WTC11 (cell line): ENCODE measurements around the gene CACNB4. TPM values are rescaled to one million over a fixed set of nuclear protein-coding genes. Genes with fewer than 3 reads are reported as not detected.

ENCODE experiments used
- ATAC-seq: fragments of 200-7000 bp; cut with Tn5 transposase; 2 replicates; pipeline ENCODE4 v1.10.0; 2021; ENCODE audit warnings: mild to moderate bottlenecking, moderate library complexity
- CTCF ChIA-PET: fragments of 300-600 bp; sonication (Branson Sonifier 250); formaldehyde crosslinking; loops from one replicate; lab custom pipeline; 2021; ENCODE audit warnings: antibody characterized with exemption; lab: Charles Lee
- POLR2A ChIA-PET: fragments of 350-600 bp; sonication (Branson Sonifier 250); formaldehyde crosslinking; loops from one replicate; lab custom pipeline; 2021; ENCODE audit warnings: antibody characterized with exemption; lab: Charles Lee
- DNase-seq: peaks from one replicate; pipeline ENCODE4 v3.0.0; 2021; ENCODE audit warnings: low spot score
- H3K27ac Mint-ChIP-seq: 2 replicates; pipeline ENCODE4 v1.8.0; 2021; ENCODE audit warnings: mixed read lengths
- H3K27me3 Mint-ChIP-seq: 2 replicates; pipeline ENCODE4 v1.8.0; 2021; ENCODE audit warnings: low read depth, mild to moderate bottlenecking, moderate library complexity, mixed read lengths
- H3K36me3 Mint-ChIP-seq: 2 replicates; pipeline ENCODE4 v1.8.0; 2021; ENCODE audit warnings: mixed read lengths
- H3K4me1 Mint-ChIP-seq: 2 replicates; pipeline ENCODE4 v1.8.0; 2022; ENCODE audit warnings: mixed read lengths
- H3K4me3 Mint-ChIP-seq: 2 replicates; pipeline ENCODE4 v1.8.0; 2021; ENCODE audit warnings: mild to moderate bottlenecking, moderate library complexity, mixed read lengths
- H3K9me3 Mint-ChIP-seq: 2 replicates; pipeline ENCODE4 v1.8.0; 2021; ENCODE audit warnings: mixed read lengths
- AFF4 ChIP-seq: sonication (generic); formaldehyde crosslinking; IDR thresholded peaks from 2 replicates; pipeline ENCODE4 v1.8.1; 2023; ENCODE audit warnings: mild to moderate bottlenecking, missing genetic modification reagents, borderline replicate concordance
- CBFB ChIP-seq: sonication (generic); formaldehyde crosslinking; IDR thresholded peaks from 2 replicates; pipeline ENCODE4 v1.8.1; 2022; ENCODE audit warnings: mild to moderate bottlenecking, low read depth, missing genetic modification reagents
- CREM ChIP-seq: sonication (generic); formaldehyde crosslinking; IDR thresholded peaks from 2 replicates; pipeline ENCODE4 v1.8.1; 2022; ENCODE audit warnings: mild to moderate bottlenecking, missing genetic modification reagents, moderate library complexity
- E2F4 ChIP-seq: sonication (generic); formaldehyde crosslinking; IDR thresholded peaks from 2 replicates; pipeline ENCODE4 v1.8.1; 2022; ENCODE audit warnings: low read depth, mild to moderate bottlenecking, moderate library complexity, missing genetic modification reagents, borderline replicate concordance
- ERG ChIP-seq: fragments of 250-450 bp; sonication (Bioruptor Pico); IDR thresholded peaks from 2 replicates; pipeline ENCODE4 v1.8.0; 2021; ENCODE audit warnings: mild to moderate bottlenecking
- ESRRA ChIP-seq: sonication (generic); formaldehyde crosslinking; IDR thresholded peaks from 2 replicates; pipeline ENCODE4 v1.8.1; 2022; ENCODE audit warnings: mild to moderate bottlenecking, missing genetic modification reagents, borderline replicate concordance
- ETV6 ChIP-seq: sonication (generic); formaldehyde crosslinking; IDR thresholded peaks from 2 replicates; pipeline ENCODE4 v1.8.1; 2022; ENCODE audit warnings: mild to moderate bottlenecking, missing genetic modification reagents
- GRHL2 ChIP-seq: fragments of 250-450 bp; sonication (Bioruptor Pico); IDR thresholded peaks from 2 replicates; pipeline ENCODE4 v1.8.0; 2022; ENCODE audit warnings: mild to moderate bottlenecking, moderate library complexity; ENCODE audit not compliant: insufficient replicate concordance, severe bottlenecking
- GTF2I ChIP-seq: fragments of 250-450 bp; sonication (Bioruptor Pico); conservative IDR thresholded peaks from 2 replicates; pipeline ENCODE4 v1.4.0; 2021; ENCODE audit warnings: mild to moderate bottlenecking
- JUN ChIP-seq: sonication (generic); formaldehyde crosslinking; IDR thresholded peaks from 2 replicates; pipeline ENCODE4 v1.8.0; 2023; ENCODE audit warnings: mild to moderate bottlenecking, missing genetic modification reagents
- NR2C2 ChIP-seq: sonication (generic); formaldehyde crosslinking; IDR thresholded peaks from 2 replicates; pipeline ENCODE4 v1.8.0; 2022; ENCODE audit warnings: mild to moderate bottlenecking, missing genetic modification reagents
- OVOL2 ChIP-seq: fragments of 250-450 bp; sonication (Bioruptor Pico); IDR thresholded peaks from 2 replicates; pipeline ENCODE4 v1.9.0; 2021; ENCODE audit warnings: mild to moderate bottlenecking, borderline replicate concordance
- SOX15 ChIP-seq: fragments of 250-450 bp; sonication (Bioruptor Pico); IDR thresholded peaks from 2 replicates; pipeline ENCODE4 v1.9.0; 2021; ENCODE audit warnings: mild to moderate bottlenecking
- ZBTB21 ChIP-seq: sonication (generic); formaldehyde crosslinking; IDR thresholded peaks from 2 replicates; pipeline ENCODE4 v1.8.1; 2023; ENCODE audit warnings: mild to moderate bottlenecking, missing genetic modification reagents, borderline replicate concordance
- ZNF138 ChIP-seq: sonication (generic); formaldehyde crosslinking; conservative IDR thresholded peaks from 2 replicates; pipeline ENCODE4 v1.8.1; 2022; ENCODE audit warnings: mild to moderate bottlenecking, moderate library complexity, missing genetic modification reagents
- ZNF281 ChIP-seq: sonication (generic); formaldehyde crosslinking; IDR thresholded peaks from 2 replicates; pipeline ENCODE4 v1.8.0; 2023; ENCODE audit warnings: mild to moderate bottlenecking, missing genetic modification reagents
- ZNF416 ChIP-seq: fragments of 250-450 bp; sonication (Bioruptor Pico); IDR thresholded peaks from 2 replicates; pipeline ENCODE4 v1.9.0; 2021; ENCODE audit warnings: mild to moderate bottlenecking, inconsistent platforms
- total RNA-seq: library from RNA; stranded (reverse); gene quantifications from 3 replicates; pipeline ENCODE4 v1.2.3, GENCODE V29; 2021

The CACNB4 gene
- total RNA-seq, 1 experiment from 2014 or later, result 4.7 TPM

- Mint-ChIP-seq H3K4me3 (peak overlapping the region; percentile 96), H3K36me3 (no peaks in the 10 kb centered on the region; the same call in 1 of the 2 replicates), H3K4me1 (peaks cover 59% of the 10 kb centered on the region), H3K27ac (peak overlapping the region; percentile 80), H3K27me3 (no peaks in the 10 kb centered on the region), H3K9me3 (no peaks in the 10 kb centered on the region)
- DNase-seq (peak; percentile 18), ATAC-seq (peak; percentile 20)
- ChIA-PET CTCF (interaction anchor here (1.6 kb wide), 1 partner anchor 198 kb away, joined by 4 read pairs; no protein-coding TSS in a partner anchor), POLR2A (interaction anchor here (0.9 to 1.0 kb wide), 2 partner anchors 8 to 22 kb away, joined by 3 to 4 read pairs; no protein-coding TSS in a partner anchor)
- peak; percentile 66; the same call in 1 of the 2 replicates for TF ChIP-seq GTF2I (CRISPR knock-in tag)
- TF ChIP-seq AFF4 (CRISPR knock-in tag), result no peak
- no peak for TF ChIP-seq JUN (CRISPR knock-in tag)
- TF ChIP-seq ESRRA (CRISPR knock-in tag), result 0 out of 2 replicates have a peak, but pooled peaks have one; percentile 73
Observed at GRCh38 chr2:151827564-151828142, 271.2 kb downstream of the CACNB4 start.

- TF ChIP-seq ZNF281 (CRISPR knock-in tag) (no peak), CREM (CRISPR knock-in tag) (no peak), JUN (CRISPR knock-in tag) (no peak), ERG (CRISPR knock-in tag) (no peak), ZNF416 (CRISPR knock-in tag) (no peak), OVOL2 (CRISPR knock-in tag) (no peak), E2F4 (no peak), ZNF138 (CRISPR knock-in tag) (no peak)
- Mint-ChIP-seq H3K4me1 (peaks cover 65% of the 10 kb centered on the region), H3K9me3 (no peaks in the 10 kb centered on the region), H3K4me3 (peak overlapping the region; percentile 96), H3K27ac (no peak overlapping the region), H3K27me3 (no peaks in the 10 kb centered on the region), H3K36me3 (no peaks in the 10 kb centered on the region; the same call in 1 of the 2 replicates)
- ATAC-seq (no peak), DNase-seq (no peak)
- POLR2A ChIA-PET, result no interaction called here
- CTCF ChIA-PET, result interaction anchor here (1.6 kb wide), 1 partner anchor 199 kb away, joined by 4 read pairs; no protein-coding TSS in a partner anchor
Observed at GRCh38 chr2:151826737-151827157, 272.1 kb downstream of the CACNB4 start.

- no peaks in the 10 kb centered on the region for H3K27me3 Mint-ChIP-seq
- DNase-seq, result no peak
- H3K27ac Mint-ChIP-seq, result peak overlapping the region; percentile 64; the same call in 1 of the 2 replicates
- H3K4me3 Mint-ChIP-seq, result peak overlapping the region; percentile 15; the same call in 1 of the 2 replicates
- CTCF ChIA-PET, result no interaction called here
- H3K4me1 Mint-ChIP-seq, result peaks cover 69% of the 10 kb centered on the region
- TF ChIP-seq ESRRA (CRISPR knock-in tag) (no peak), CBFB (CRISPR knock-in tag) (no peak), ETV6 (CRISPR knock-in tag) (no peak), E2F4 (no peak), GRHL2 (CRISPR knock-in tag) (no peak), ZBTB21 (CRISPR knock-in tag) (no peak), NR2C2 (CRISPR knock-in tag) (no peak), SOX15 (CRISPR knock-in tag) (no peak)
- H3K36me3 Mint-ChIP-seq, result peaks cover 3% of the 10 kb centered on the region; the same call in 1 of the 2 replicates
- POLR2A ChIA-PET, result no interaction called here
- H3K9me3 Mint-ChIP-seq, result no peaks in the 10 kb centered on the region
- no peak for ATAC-seq
Observed at GRCh38 chr2:151824886-151825285, 274.0 kb downstream of the CACNB4 start.
